HepG2 (cell line): ENCODE measurements around the gene PCBP1. TPM values are rescaled to one million over a fixed set of nuclear protein-coding genes. Genes with fewer than 3 reads are reported as not detected.
A peak's percentile ranks its signal among the peaks of the same experiment; 100 is the strongest.

Source experiments
- ARNT2 ChIP-seq: sonication (generic); formaldehyde crosslinking; IDR thresholded peaks from 2 replicates; pipeline ENCODE4 v1.8.0; 2022; ENCODE audit warnings: mild to moderate bottlenecking, low read depth, missing genetic modification reagents, moderate library complexity
- BCL6 ChIP-seq: IDR thresholded peaks from 2 replicates; pipeline ENCODE4 v1.6.1; 2016; ENCODE audit warnings: missing genetic modification reagents, missing compliant biosample characterization
- ERF ChIP-seq: IDR thresholded peaks from 2 replicates; pipeline ENCODE4 v1.6.1; 2018; ENCODE audit warnings: missing biosample characterization, missing genetic modification reagents
- FOXM1 ChIP-seq: sonication (generic); formaldehyde crosslinking; IDR thresholded peaks from 2 replicates; pipeline ENCODE4 v1.5.0; 2020; ENCODE audit warnings: missing genetic modification reagents
- FOXO1 ChIP-seq: sonication (generic); formaldehyde crosslinking; IDR thresholded peaks from 2 replicates; pipeline ENCODE4 v1.4.0; 2020; ENCODE audit warnings: missing genetic modification reagents
- HMGA1 ChIP-seq: sonication (generic); formaldehyde crosslinking; conservative IDR thresholded peaks from 2 replicates; pipeline ENCODE4 v1.4.0; 2020; ENCODE audit warnings: missing genetic modification reagents
- HNRNPH1 ChIP-seq: fragments of 200-400 bp; formaldehyde crosslinking; optimal IDR thresholded peaks from 2 replicates; pipeline ENCODE3; 2017; ENCODE audit warnings: mild to moderate bottlenecking, low read depth, low read length
- ISL2 ChIP-seq: sonication (generic); formaldehyde crosslinking; IDR thresholded peaks from 2 replicates; pipeline ENCODE4 v1.5.0; 2020; ENCODE audit warnings: missing genetic modification reagents
- MLLT10 ChIP-seq: sonication (generic); formaldehyde crosslinking; IDR thresholded peaks from 2 replicates; pipeline ENCODE4 v1.4.0; 2020; ENCODE audit warnings: missing genetic modification reagents
- NCOA2 ChIP-seq: sonication (generic); formaldehyde crosslinking; IDR thresholded peaks from 2 replicates; pipeline ENCODE4 v1.8.0; 2022; ENCODE audit warnings: inconsistent platforms
- NFRKB ChIP-seq: fragments of 450-650 bp; IDR thresholded peaks from 2 replicates; pipeline ENCODE4 v1.6.1; 2017
- NFYB ChIP-seq: sonication (generic); formaldehyde crosslinking; IDR thresholded peaks from 2 replicates; pipeline ENCODE4 v1.4.0; 2020; ENCODE audit warnings: missing genetic modification reagents
- POLR2AphosphoS2 ChIP-seq: IDR thresholded peaks from 2 replicates; pipeline ENCODE4 v1.6.1; 2011; ENCODE audit warnings: low read depth, low read length, improper control_type of control experiment
- RARA ChIP-seq: IDR thresholded peaks from 2 replicates; pipeline ENCODE4 v1.6.1; 2016; ENCODE audit warnings: missing genetic modification reagents, missing compliant biosample characterization
- REXO4 ChIP-seq: sonication (generic); formaldehyde crosslinking; IDR thresholded peaks from 2 replicates; pipeline ENCODE4 v1.8.0; 2022; ENCODE audit warnings: missing genetic modification reagents, mild to moderate bottlenecking, borderline replicate concordance
- SALL1 ChIP-seq: sonication (generic); formaldehyde crosslinking; IDR thresholded peaks from 2 replicates; pipeline ENCODE4 v1.8.0; 2022; ENCODE audit warnings: mild to moderate bottlenecking, missing genetic modification reagents
- SIX1 ChIP-seq: sonication (generic); formaldehyde crosslinking; IDR thresholded peaks from 2 replicates; pipeline ENCODE4 v1.4.0; 2020; ENCODE audit warnings: missing genetic modification reagents, borderline replicate concordance
- TBP ChIP-seq: sonication (generic); formaldehyde crosslinking; IDR thresholded peaks from 2 replicates; pipeline ENCODE4 v1.5.0; 2020; ENCODE audit warnings: missing genetic modification reagents
- ZBTB7A ChIP-seq: sonication (generic); formaldehyde crosslinking; IDR thresholded peaks from 2 replicates; pipeline ENCODE4 v1.8.0; 2022; ENCODE audit warnings: mild to moderate bottlenecking, missing genetic modification reagents
- ZMYM3 ChIP-seq: sonication (generic); formaldehyde crosslinking; IDR thresholded peaks from 2 replicates; pipeline ENCODE4 v1.5.1; 2020; ENCODE audit warnings: mild to moderate bottlenecking, missing genetic modification reagents
- ZNF468 ChIP-seq: sonication (generic); formaldehyde crosslinking; IDR thresholded peaks from 2 replicates; pipeline ENCODE4 v1.8.0; 2022; ENCODE audit warnings: mild to moderate bottlenecking, moderate library complexity, missing genetic modification reagents
- ZNF644 ChIP-seq: IDR thresholded peaks from 2 replicates; pipeline ENCODE4 v1.6.1; 2016; ENCODE audit warnings: low read depth
- ZSCAN21 ChIP-seq: sonication (generic); formaldehyde crosslinking; IDR thresholded peaks from 2 replicates; pipeline ENCODE4 v1.8.0; 2022; ENCODE audit warnings: mild to moderate bottlenecking, missing genetic modification reagents, moderate library complexity, borderline replicate concordance
- polyA plus RNA-seq, 8 experiments: library from polyadenylated mRNA; depleted of rRNA in 3 of 8; stranded (reverse) in 7 of 8; unstranded in 1 of 8; fragments of >200 nt; fragmentation: Illumina TruSeq in 4 of 8; extraction: Trizol in 4 of 8; gene quantifications; 2 replicates each; pipeline versions ENCODE4 v1.2.1 to v1.2.3, GENCODE V29; 2011 to 2016; ENCODE audit warnings: low read depth in 4 of 8, missing spikeins in 1 of 8, mixed read lengths in 1 of 8; ENCODE audit not compliant: insufficient read depth in 1 of 8
- total RNA-seq, 5 experiments: library from RNA; depleted of rRNA; stranded (reverse); fragments of >200 nt; fragmentation: Illumina TruSeq; extraction: Trizol; gene quantifications; 2 replicates each; pipeline ENCODE4 v1.2.3, GENCODE V29; 2016; ENCODE audit warnings: low read depth in 1 of 5
- TF ChIP-seq, protein P1 (sequence below): sonication (generic); formaldehyde crosslinking; IDR thresholded peaks from 2 replicates; pipeline ENCODE4 v1.4.0; 2020; ENCODE audit warnings: missing genetic modification reagents
- TF ChIP-seq, protein P2 (sequence below): sonication (generic); formaldehyde crosslinking; IDR thresholded peaks from 2 replicates; pipeline ENCODE4 v1.4.0; 2020; ENCODE audit warnings: missing genetic modification reagents
- TF ChIP-seq, protein P3 (sequence below): sonication (generic); formaldehyde crosslinking; conservative IDR thresholded peaks from 2 replicates; pipeline ENCODE4 v1.4.0; 2020; ENCODE audit warnings: missing genetic modification reagents

Gene PCBP1
- total and polyA plus RNA-seq, 2 of the 13 experiments (the other 11 are each of a cell fraction or from before 2014, with no cell fraction given), result 32.0 to 137 TPM

DNA sequence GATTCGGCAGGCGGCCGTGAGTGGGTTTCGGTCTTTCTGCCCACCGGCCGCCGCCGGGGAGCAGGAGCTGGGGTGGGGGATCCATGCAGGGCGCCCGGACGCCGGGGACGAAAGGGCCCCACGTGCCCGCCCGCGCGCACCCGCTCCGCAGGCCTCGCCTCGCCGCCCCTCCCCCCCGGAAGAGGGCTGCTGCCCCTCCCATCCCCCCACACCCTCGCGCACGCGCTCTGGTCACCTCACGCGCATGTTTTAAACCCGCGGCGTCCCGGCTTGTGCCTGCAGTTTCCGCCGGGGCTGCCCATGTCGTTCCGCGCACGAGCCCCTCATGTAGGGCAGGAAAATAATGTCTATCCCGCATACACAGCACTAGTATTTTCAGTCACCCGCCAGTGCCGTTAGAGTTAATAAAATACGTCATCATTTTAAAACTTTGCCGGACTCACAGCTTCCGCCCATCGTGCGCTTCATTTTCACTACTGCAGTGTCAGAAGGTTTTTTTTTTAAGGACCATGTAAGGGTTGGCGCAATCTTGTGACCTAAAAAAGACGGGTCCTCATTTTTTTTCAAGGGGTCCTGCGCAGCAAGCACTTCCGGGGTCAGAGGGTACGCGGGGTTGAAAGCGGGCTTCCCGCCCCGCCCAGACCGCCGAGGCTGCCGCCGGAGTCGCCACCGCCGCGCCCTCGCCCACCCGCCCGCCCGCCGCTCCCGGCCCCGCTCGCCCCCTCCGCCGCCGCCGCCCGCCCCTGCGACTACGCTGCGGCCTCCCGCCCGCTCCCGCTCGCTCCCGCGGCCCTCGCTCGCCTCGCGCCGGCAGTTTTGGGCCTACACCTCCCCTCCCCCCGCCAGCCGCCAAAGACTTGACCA is at the start of gene PCBP1 (continued):
- peak; percentile 81; the same call in 1 of the 2 replicates for TF ChIP-seq ARNT2 (CRISPR knock-in tag)
- no peak for TF ChIP-seq HNRNPH1
- TF ChIP-seq ZMYM3, result no peak
- no peak for TF ChIP-seq ZNF468 (CRISPR knock-in tag)
- TF ChIP-seq, protein P1, sequence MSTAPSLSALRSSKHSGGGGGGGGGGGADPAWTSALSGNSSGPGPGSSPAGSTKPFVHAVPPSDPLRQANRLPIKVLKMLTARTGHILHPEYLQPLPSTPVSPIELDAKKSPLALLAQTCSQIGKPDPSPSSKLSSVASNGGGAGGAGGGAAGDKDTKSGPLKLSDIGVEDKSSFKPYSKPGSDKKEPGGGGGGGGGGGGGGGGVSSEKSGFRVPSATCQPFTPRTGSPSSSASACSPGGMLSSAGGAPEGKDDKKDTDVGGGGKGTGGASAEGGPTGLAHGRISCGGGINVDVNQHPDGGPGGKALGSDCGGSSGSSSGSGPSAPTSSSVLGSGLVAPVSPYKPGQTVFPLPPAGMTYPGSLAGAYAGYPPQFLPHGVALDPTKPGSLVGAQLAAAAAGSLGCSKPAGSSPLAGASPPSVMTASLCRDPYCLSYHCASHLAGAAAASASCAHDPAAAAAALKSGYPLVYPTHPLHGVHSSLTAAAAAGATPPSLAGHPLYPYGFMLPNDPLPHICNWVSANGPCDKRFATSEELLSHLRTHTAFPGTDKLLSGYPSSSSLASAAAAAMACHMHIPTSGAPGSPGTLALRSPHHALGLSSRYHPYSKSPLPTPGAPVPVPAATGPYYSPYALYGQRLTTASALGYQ (CRISPR knock-in tag), result no peak; the same call in none of the 2 replicates
- TF ChIP-seq NFRKB, result no peak
- TF ChIP-seq FOXO1 (CRISPR knock-in tag), result no peak
- peak; percentile 67 for TF ChIP-seq ERF (CRISPR knock-in tag)
- TF ChIP-seq ISL2 (CRISPR knock-in tag), result no peak; the same call in 1 of the 2 replicates
- TF ChIP-seq NCOA2 (CRISPR knock-in tag), result no peak
- TF ChIP-seq RARA, result no peak
- no peak for TF ChIP-seq TBP (CRISPR knock-in tag)
- no peak; the same call in 1 of the 2 replicates for TF ChIP-seq ZNF644 (CRISPR knock-in tag)
- no peak for TF ChIP-seq REXO4 (CRISPR knock-in tag)
- TF ChIP-seq SIX1 (CRISPR knock-in tag), result peak; percentile 8; the same call in 1 of the 2 replicates
- TF ChIP-seq NFYB (CRISPR knock-in tag), result no peak; the same call in 1 of the 2 replicates
- no peak for TF ChIP-seq MLLT10 (CRISPR knock-in tag)
- TF ChIP-seq, protein P2, sequence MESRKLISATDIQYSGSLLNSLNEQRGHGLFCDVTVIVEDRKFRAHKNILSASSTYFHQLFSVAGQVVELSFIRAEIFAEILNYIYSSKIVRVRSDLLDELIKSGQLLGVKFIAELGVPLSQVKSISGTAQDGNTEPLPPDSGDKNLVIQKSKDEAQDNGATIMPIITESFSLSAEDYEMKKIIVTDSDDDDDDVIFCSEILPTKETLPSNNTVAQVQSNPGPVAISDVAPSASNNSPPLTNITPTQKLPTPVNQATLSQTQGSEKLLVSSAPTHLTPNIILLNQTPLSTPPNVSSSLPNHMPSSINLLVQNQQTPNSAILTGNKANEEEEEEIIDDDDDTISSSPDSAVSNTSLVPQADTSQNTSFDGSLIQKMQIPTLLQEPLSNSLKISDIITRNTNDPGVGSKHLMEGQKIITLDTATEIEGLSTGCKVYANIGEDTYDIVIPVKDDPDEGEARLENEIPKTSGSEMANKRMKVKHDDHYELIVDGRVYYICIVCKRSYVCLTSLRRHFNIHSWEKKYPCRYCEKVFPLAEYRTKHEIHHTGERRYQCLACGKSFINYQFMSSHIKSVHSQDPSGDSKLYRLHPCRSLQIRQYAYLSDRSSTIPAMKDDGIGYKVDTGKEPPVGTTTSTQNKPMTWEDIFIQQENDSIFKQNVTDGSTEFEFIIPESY, result peak; percentile 32; the same call in 1 of the 2 replicates
- peak; percentile 64; the same call in 1 of the 2 replicates for TF ChIP-seq ZSCAN21
- TF ChIP-seq ZBTB7A (CRISPR knock-in tag), result no peak
- TF ChIP-seq, protein P3, sequence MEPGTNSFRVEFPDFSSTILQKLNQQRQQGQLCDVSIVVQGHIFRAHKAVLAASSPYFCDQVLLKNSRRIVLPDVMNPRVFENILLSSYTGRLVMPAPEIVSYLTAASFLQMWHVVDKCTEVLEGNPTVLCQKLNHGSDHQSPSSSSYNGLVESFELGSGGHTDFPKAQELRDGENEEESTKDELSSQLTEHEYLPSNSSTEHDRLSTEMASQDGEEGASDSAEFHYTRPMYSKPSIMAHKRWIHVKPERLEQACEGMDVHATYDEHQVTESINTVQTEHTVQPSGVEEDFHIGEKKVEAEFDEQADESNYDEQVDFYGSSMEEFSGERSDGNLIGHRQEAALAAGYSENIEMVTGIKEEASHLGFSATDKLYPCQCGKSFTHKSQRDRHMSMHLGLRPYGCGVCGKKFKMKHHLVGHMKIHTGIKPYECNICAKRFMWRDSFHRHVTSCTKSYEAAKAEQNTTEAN (CRISPR knock-in tag), result no peak
- TF ChIP-seq POLR2AphosphoS2, result peak; percentile 78
- TF ChIP-seq FOXM1, result no peak
- no peak; the same call in none of the 2 replicates for TF ChIP-seq SALL1 (CRISPR knock-in tag)
- TF ChIP-seq BCL6, result peak; percentile 34; the same call in 1 of the 2 replicates
- TF ChIP-seq HMGA1 (CRISPR knock-in tag), result no peak
